PC-3 (cell line): ENCODE data around the gene ADAP2.

ENCODE experiments used
- EZH2 ChIP-seq: fragments of 300-600 bp; sonication (generic); IDR thresholded peaks from one replicate; pipeline ENCODE4 v1.6.1; 2017; ENCODE audit warnings: antibody characterized with exemption, mild to moderate bottlenecking, low read length; ENCODE audit not compliant: unreplicated experiment
- EZH2phosphoT487 ChIP-seq: fragments of 300-600 bp; sonication (generic); IDR thresholded peaks from 2 replicates; pipeline ENCODE4 v1.6.1; 2018; ENCODE audit warnings: mild to moderate bottlenecking, antibody characterized with exemption, low read length, borderline replicate concordance
- TF ChIP-seq, protein P1 (sequence below): fragments of 300-600 bp; sonication (generic); conservative IDR thresholded peaks from 2 replicates; pipeline ENCODE4 v1.5.1; 2017; ENCODE audit warnings: antibody characterized with exemption, low read depth, mild to moderate bottlenecking, low read length

DNA sequence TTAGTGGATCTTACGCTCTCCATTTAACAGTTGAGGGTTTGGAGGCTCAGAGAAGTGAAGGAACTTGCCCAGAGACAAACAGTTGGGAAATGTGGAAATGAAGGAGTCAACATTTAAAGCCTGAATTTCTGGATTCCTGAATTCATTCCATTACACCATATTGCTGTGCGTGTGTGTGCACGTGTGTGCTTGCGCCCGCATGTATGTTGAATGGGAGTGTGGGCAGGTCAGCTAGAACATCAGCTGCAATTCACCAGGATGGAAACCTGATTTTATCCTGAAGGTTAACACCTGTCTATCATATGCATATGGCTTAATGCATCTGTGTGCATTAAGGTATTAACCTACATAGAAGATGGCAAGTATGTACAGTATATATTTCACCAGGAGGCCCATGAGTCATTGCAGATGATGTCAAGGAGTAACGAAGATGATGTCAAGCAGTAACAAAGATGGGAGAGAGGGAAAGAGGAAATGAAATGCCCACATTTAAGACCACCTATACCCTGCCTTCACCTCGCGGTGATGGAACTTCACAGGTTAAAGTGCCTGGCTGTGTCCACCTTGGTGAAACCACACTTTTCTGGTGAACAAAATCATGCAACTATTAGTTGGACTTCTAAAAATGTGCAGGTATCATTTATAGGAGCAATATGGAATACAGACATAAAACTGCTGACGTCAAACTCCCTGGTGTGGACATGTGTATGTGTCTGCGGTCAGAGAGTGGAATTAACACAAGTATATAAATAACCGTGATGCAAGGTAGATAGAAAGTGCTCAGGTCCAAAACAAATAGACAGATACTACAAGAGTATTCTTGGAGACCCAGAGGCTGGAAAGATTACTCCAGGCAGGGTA lies 832 bp upstream of the ADAP2 start:
- TF ChIP-seq, protein P1, sequence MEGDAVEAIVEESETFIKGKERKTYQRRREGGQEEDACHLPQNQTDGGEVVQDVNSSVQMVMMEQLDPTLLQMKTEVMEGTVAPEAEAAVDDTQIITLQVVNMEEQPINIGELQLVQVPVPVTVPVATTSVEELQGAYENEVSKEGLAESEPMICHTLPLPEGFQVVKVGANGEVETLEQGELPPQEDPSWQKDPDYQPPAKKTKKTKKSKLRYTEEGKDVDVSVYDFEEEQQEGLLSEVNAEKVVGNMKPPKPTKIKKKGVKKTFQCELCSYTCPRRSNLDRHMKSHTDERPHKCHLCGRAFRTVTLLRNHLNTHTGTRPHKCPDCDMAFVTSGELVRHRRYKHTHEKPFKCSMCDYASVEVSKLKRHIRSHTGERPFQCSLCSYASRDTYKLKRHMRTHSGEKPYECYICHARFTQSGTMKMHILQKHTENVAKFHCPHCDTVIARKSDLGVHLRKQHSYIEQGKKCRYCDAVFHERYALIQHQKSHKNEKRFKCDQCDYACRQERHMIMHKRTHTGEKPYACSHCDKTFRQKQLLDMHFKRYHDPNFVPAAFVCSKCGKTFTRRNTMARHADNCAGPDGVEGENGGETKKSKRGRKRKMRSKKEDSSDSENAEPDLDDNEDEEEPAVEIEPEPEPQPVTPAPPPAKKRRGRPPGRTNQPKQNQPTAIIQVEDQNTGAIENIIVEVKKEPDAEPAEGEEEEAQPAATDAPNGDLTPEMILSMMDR: no peak
- TF ChIP-seq EZH2: no peak
- TF ChIP-seq EZH2phosphoT487: no peak
